ENCODE measurements around the gene ISOC2. TPM values are rescaled to one million over a fixed set of nuclear protein-coding genes. Genes with fewer than 3 reads are reported as not detected.

ISOC2 gene, protein sequence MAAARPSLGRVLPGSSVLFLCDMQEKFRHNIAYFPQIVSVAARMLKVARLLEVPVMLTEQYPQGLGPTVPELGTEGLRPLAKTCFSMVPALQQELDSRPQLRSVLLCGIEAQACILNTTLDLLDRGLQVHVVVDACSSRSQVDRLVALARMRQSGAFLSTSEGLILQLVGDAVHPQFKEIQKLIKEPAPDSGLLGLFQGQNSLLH
- total RNA-seq: 40.2 and 112 TPM in 2 replicates

GRCh38 chr19:55461259-55461973 is at the start of gene ISOC2:
TSS of gene ISOC2 (minus strand) at chr19:55461642. CDS start at chr19:55456486, 5,156 bp downstream.

GRCh38 chr19:55487924-55488687 is 26.7 kb upstream of the ISOC2 start, which contains the start of gene SSC5D:
TSS of gene SSC5D (plus strand) at chr19:55488436. CDS start at chr19:55488590, 154 bp downstream.

GRCh38 chr19:55484593-55485438 is 23.4 kb upstream of the ISOC2 start, which contains the start of gene NAT14:
TSS of gene NAT14 (plus strand) at chr19:55485188. CDS start at chr19:55485709, 521 bp downstream.

GRCh38 chr19:55476100-55476775 is 14.8 kb upstream of the ISOC2 start, which contains the start of gene ZNF628:
TSS of gene ZNF628 (plus strand) at chr19:55476617. CDS start at chr19:55479911, 3,294 bp downstream.

DNA sequence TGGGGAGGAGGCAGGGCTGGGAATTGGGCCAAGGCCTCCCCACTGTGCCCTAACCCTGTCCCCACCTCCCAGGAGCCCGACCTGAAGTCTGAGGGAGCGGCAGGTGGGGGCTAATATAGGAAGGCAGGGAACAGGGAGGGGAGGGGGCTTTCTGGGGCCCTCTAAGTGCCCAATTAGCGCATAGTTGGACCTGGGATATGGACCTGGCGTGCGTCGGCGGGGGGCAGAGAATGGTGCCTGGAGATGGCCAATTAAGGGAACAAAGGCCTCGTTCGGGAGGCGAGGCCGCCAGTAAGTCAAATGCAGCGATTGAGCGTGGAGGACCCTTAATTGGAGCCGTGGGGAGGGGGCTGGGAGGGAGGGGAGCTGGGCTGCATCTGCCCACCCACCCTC is 3.2 kb upstream of the ISOC2 start, which contains the start of gene C19orf85:
TSS of gene C19orf85 (minus strand) at position 90 of the 393 bp plus-strand sequence. CDS start 197 bp downstream, outside the sequence.

GRCh38 chr19:55443045-55443823 is 18.2 kb downstream of the ISOC2 start, which contains the start of gene SHISA7:
TSS of gene SHISA7 (minus strand) at chr19:55443300. CDS start at chr19:55442863, 437 bp downstream.

DNA sequence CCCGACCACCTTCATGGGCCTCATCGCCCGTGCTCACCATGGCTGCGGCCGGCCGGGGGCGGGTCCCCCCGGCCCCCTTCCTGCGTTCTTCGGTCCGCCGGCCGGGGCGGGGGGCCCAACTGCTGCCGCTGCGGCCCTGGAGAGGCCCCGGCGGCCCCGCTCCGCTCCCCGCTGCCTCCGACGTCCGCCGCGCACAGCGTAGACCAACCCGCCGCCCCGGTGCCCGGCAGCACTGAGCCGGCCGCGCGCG is 54.0 kb downstream of the ISOC2 start, which contains the start of gene UBE2S:
TSS of gene UBE2S (minus strand) at position 239 of the 250 bp plus-strand sequence. CDS start at position 40, 199 bp downstream.

Other genes starting within 250 kb of the ISOC2 start
- 0.56 and 1.8 TPM in 2 replicates for gene TMEM86B, start 232.9 kb downstream of the ISOC2 start, total RNA-seq
- gene PPP6R1, start 202.6 kb downstream of the ISOC2 start, total RNA-seq: 34.1 and 42.2 TPM in 2 replicates
- gene HSPBP1, start 181.5 kb downstream of the ISOC2 start, total RNA-seq: 50.1 and 59.6 TPM in 2 replicates
- gene BRSK1, start 177.6 kb downstream of the ISOC2 start, total RNA-seq: 6.3 and 16.0 TPM in 2 replicates
- gene TMEM150B, start 136.3 kb downstream of the ISOC2 start, total RNA-seq: not detected in 2 replicates
- gene KMT5C, start 121.8 kb downstream of the ISOC2 start, total RNA-seq: 5.8 and 29.9 TPM in 2 replicates
- 0.56 TPM in 1 of 2 replicates, not detected in the other for gene COX6B2, start 106.9 kb downstream of the ISOC2 start, total RNA-seq
- not detected in 2 replicates for gene GARIN5B, start 98.4 kb downstream of the ISOC2 start, total RNA-seq
- gene IL11, start 91.2 kb downstream of the ISOC2 start, total RNA-seq: 12.8 and 57.4 TPM in 2 replicates
- 0.72 TPM in 1 of 2 replicates, not detected in the other for gene TMEM190, start 84.8 kb downstream of the ISOC2 start, total RNA-seq
- gene TMEM238, start 77.3 kb downstream of the ISOC2 start, total RNA-seq: 0.39 TPM in 1 of 2 replicates, not detected in the other
- 712 and 1,214 TPM in 2 replicates for gene RPL28, start 75.7 kb downstream of the ISOC2 start, total RNA-seq
- gene UBE2S, start 53.9 kb downstream of the ISOC2 start, total RNA-seq: 73.9 and 116 TPM in 2 replicates
- gene SHISA7, start 18.3 kb downstream of the ISOC2 start, total RNA-seq: not detected in 2 replicates
- not detected in 2 replicates for gene C19orf85, start 3.1 kb upstream of the ISOC2 start, total RNA-seq
- gene ZNF628, start 15.0 kb upstream of the ISOC2 start, total RNA-seq: 3.2 and 10.4 TPM in 2 replicates
- 28.7 and 53.0 TPM in 2 replicates for gene NAT14, start 23.5 kb upstream of the ISOC2 start, total RNA-seq
- gene SSC5D, start 26.8 kb upstream of the ISOC2 start, total RNA-seq: 6.9 and 19.6 TPM in 2 replicates
- 1.8 TPM in 1 of 2 replicates, not detected in the other for gene SBK2, start 75.5 kb upstream of the ISOC2 start, total RNA-seq
- gene SBK3, start 83.9 kb upstream of the ISOC2 start, total RNA-seq: 0.13 and 0.40 TPM in 2 replicates
- 7.2 and 13.8 TPM in 2 replicates for gene ZNF579, start 119.2 kb upstream of the ISOC2 start, total RNA-seq
- 3.5 and 8.9 TPM in 2 replicates for gene FIZ1, start 137.9 kb upstream of the ISOC2 start, total RNA-seq
- gene ZNF524, start 138.6 kb upstream of the ISOC2 start, total RNA-seq: 17.5 and 19.0 TPM in 2 replicates
- 3.7 and 6.8 TPM in 2 replicates for gene ZNF865, start 144.0 kb upstream of the ISOC2 start, total RNA-seq
- 3.9 and 5.3 TPM in 2 replicates for gene ZNF784, start 162.9 kb upstream of the ISOC2 start, total RNA-seq
- gene ZNF580, start 179.4 kb upstream of the ISOC2 start, total RNA-seq: 18.1 and 30.6 TPM in 2 replicates
- 33.0 and 58.8 TPM in 2 replicates for gene ZNF581, start 182.0 kb upstream of the ISOC2 start, total RNA-seq
- gene CCDC106, start 186.6 kb upstream of the ISOC2 start, total RNA-seq: 18.0 and 25.4 TPM in 2 replicates
- gene U2AF2, start 193.4 kb upstream of the ISOC2 start, total RNA-seq: 101 and 133 TPM in 2 replicates
- gene EPN1, start 213.6 kb upstream of the ISOC2 start, total RNA-seq: 126 and 179 TPM in 2 replicates

All from epithelial cell of alveolus of lung (primary cell).